B cell (primary cell): Measurements from ENCODE around the gene APOBEC3C. TPM values are rescaled to one million over a fixed set of nuclear protein-coding genes. Genes with fewer than 3 reads are reported as not detected.
A peak's percentile ranks its signal among the peaks of the same experiment; 100 is the strongest.

Experiments used
- ATAC-seq: fragments of 200-7000 bp; cut with Tn5 transposase; one replicate; pipeline ENCODE4 v1.10.0; 2021; ENCODE audit warnings: low read depth, mild to moderate bottlenecking, moderate number of reproducible peaks, moderate library complexity
- CTCF ChIA-PET: fragments of 350-600 bp; sonication (Branson Sonifier 250); formaldehyde crosslinking; loops from one replicate; lab custom pipeline; 2021; ENCODE audit warnings: antibody characterized with exemption, inconsistent platforms; lab: Charles Lee
- POLR2A ChIA-PET: fragments of 350-600 bp; sonication (Branson Sonifier 250); formaldehyde crosslinking; loops from one replicate; lab custom pipeline; 2021; ENCODE audit warnings: antibody characterized with exemption; lab: Charles Lee
- DNase-seq: peaks from one replicate; pipeline ENCODE4 v3.0.0; 2013
- H2AFZ ChIP-seq: 2 replicates; pipeline ENCODE4 v1.6.1; 2012; ENCODE audit warnings: mild to moderate bottlenecking, low read depth, low read length; ENCODE audit not compliant: insufficient read depth, poor library complexity, severe bottlenecking
- H3K27ac ChIP-seq, 2 donors: 1 replicate in 1 of 2; 2 replicates in 1 of 2; pipeline ENCODE4 v1.5.1; 2012 to 2013; ENCODE audit warnings: low read length in 2 of 2, mild to moderate bottlenecking in 2 of 2, moderate library complexity in 1 of 2
- H3K27me3 ChIP-seq, 4 experiments: fragments of 200-600 bp in 1 of 4; sonication (generic) in 1 of 4; replicated peaks in 1 of 4; 1 replicate in 2 of 4; 2 replicates in 2 of 4; pipeline versions ENCODE4 v1.6.1 to v1.7.0; 2013 to 2016; ENCODE audit warnings: low read length in 3 of 4, mild to moderate bottlenecking in 2 of 4, mixed read lengths in 1 of 4, moderate library complexity in 1 of 4; ENCODE audit not compliant: insufficient read depth in 4 of 4, control insufficient read depth in 3 of 4; ENCODE audit errors: control extremely low read depth in 1 of 4
- H3K36me3 ChIP-seq, 2 experiments: replicated peaks in 1 of 2; 1 replicate in 1 of 2; 2 replicates in 1 of 2; pipeline versions ENCODE4 v1.6.1 to v1.7.1; 2013; ENCODE audit warnings: low read length in 1 of 2; ENCODE audit not compliant: insufficient read depth in 2 of 2, control insufficient read depth in 1 of 2; ENCODE audit errors: control extremely low read depth in 1 of 2, extremely low read depth in 1 of 2
- H3K4me1 ChIP-seq, 2 donors: fragments of 200-600 bp in 1 of 2; sonication (generic) in 1 of 2; 1 replicate in 1 of 2; 2 replicates in 1 of 2; pipeline versions ENCODE4 v1.5.1 to v1.6.1; 2013 to 2017; ENCODE audit warnings: low read length in 2 of 2; ENCODE audit not compliant: control insufficient read depth in 2 of 2, insufficient read depth in 2 of 2
- H3K4me2 ChIP-seq: replicated peaks from 2 replicates; pipeline ENCODE3; 2012; ENCODE audit warnings: mild to moderate bottlenecking, low read depth, low read length; ENCODE audit not compliant: poor library complexity, severe bottlenecking
- H3K4me3 ChIP-seq, 5 experiments: fragments of 200-600 bp in 1 of 5; sonication (generic) in 1 of 5; 1 replicate in 3 of 5; 2 replicates in 2 of 5; pipeline versions ENCODE4 v1.5.1 to v1.7.0; 2011 to 2016; ENCODE audit warnings: low read length in 4 of 5, mild to moderate bottlenecking in 4 of 5, low read depth in 2 of 5, control low read depth in 1 of 5, moderate library complexity in 1 of 5; ENCODE audit not compliant: insufficient read depth in 1 of 5; ENCODE audit errors: control extremely low read depth in 1 of 5, extremely low read depth in 1 of 5
- H3K79me2 ChIP-seq: fragments of 200-600 bp; sonication (generic); one replicate; pipeline ENCODE4 v1.6.0; 2016; ENCODE audit warnings: low read length; ENCODE audit not compliant: control insufficient read depth, insufficient read depth
- H3K9ac ChIP-seq: fragments of 200-600 bp; sonication (generic); 2 replicates; pipeline ENCODE4 v1.6.1; 2017; ENCODE audit warnings: mild to moderate bottlenecking, low read length, moderate library complexity
- H3K9me3 ChIP-seq, 3 donors: one replicate each; pipeline versions ENCODE4 v1.6.1 to v1.7.1; 2013; ENCODE audit warnings: low read length in 2 of 3; ENCODE audit not compliant: control insufficient read depth in 2 of 3, insufficient read depth in 1 of 3; ENCODE audit errors: control extremely low read depth in 1 of 3
- H4K20me1 ChIP-seq: 2 replicates; pipeline ENCODE4 v1.6.0; 2012; ENCODE audit warnings: mild to moderate bottlenecking, low read length; ENCODE audit not compliant: insufficient read depth, control insufficient read depth, poor library complexity, severe bottlenecking
- H3K27ac Mint-ChIP-seq: one replicate; pipeline ENCODE4 v1.8.0; 2021; ENCODE audit warnings: mixed read lengths
- H3K27me3 Mint-ChIP-seq: one replicate; pipeline ENCODE4 v1.8.0; 2021; ENCODE audit warnings: mixed read lengths
- H3K4me1 Mint-ChIP-seq: one replicate; pipeline ENCODE4 v1.8.0; 2021; ENCODE audit warnings: mixed read lengths
- H3K4me3 Mint-ChIP-seq: one replicate; pipeline ENCODE4 v1.8.0; 2021; ENCODE audit warnings: mixed read lengths
- H3K9me3 Mint-ChIP-seq: one replicate; pipeline ENCODE4 v1.8.0; 2022; ENCODE audit warnings: mixed read lengths; ENCODE audit not compliant: insufficient read depth
- CTCF ChIP-seq: fragments of 200-600 bp; IDR thresholded peaks from one replicate; pipeline ENCODE4 v1.8.0; 2022; ENCODE audit warnings: antibody characterized with exemption, mild to moderate bottlenecking
- EZH2 ChIP-seq: IDR thresholded peaks from 2 replicates; pipeline ENCODE4 v1.6.1; 2012; ENCODE audit warnings: borderline replicate concordance, low read depth, mild to moderate bottlenecking, moderate library complexity, low read length; ENCODE audit not compliant: insufficient read depth, poor library complexity, severe bottlenecking
- WGBS: methylation state at CpG from one replicate; pipeline ENCODE4 v1.1.5; 2013; ENCODE audit warnings: missing lambda C conversion rate; ENCODE audit not compliant: insufficient coverage; 5-methylcytosine and 5-hydroxymethylcytosine counted together
- intact Hi-C: fragments of 100-400 bp; cut with micrococcal nuclease; formaldehyde crosslinking; loops from one replicate; pipeline ENCODE4 v1.10.0; 2022
- polyA plus RNA-seq: library from polyadenylated mRNA; depleted of rRNA; stranded (reverse); fragments of >200 nt; gene quantifications from 2 replicates; pipeline ENCODE4 v1.2.3, GENCODE V29; 2012
- total RNA-seq, 2 donors: library from RNA; stranded (reverse); fragments of 120-200 nt in 1 of 2; gene quantifications; 1 replicate in 1 of 2; 2 replicates in 1 of 2; pipeline versions ENCODE4 v1.2.3 to v1.2.4, GENCODE V29; 2013 to 2022

Gene APOBEC3C
- total and polyA plus RNA-seq, 2 donors (not counting 1 experiment from before 2014, with no cell fraction given), result 45.5 to 107 TPM

- Mint-ChIP-seq H3K27ac (peak overlapping the region; percentile 73), H3K27me3 (no peaks in the 10 kb centered on the region), H3K4me1 (peaks cover 37% of the 10 kb centered on the region), H3K4me3 (no peak overlapping the region), H3K9me3 (no peaks in the 10 kb centered on the region)
- intact Hi-C loops, result no loop called here
- Histone ChIP-seq H3K27me3 (no peaks in the 10 kb centered on the region), H3K79me2 (peaks cover 38% of the 10 kb centered on the region), H3K4me3 (no peak overlapping the region), H3K36me3 (peaks cover 0 to 22% of the 10 kb centered on the region in 2 experiments), H3K9me3 (no peaks in the 10 kb centered on the region), H3K9ac (no peak overlapping the region), H4K20me1 (peaks cover 16% of the 10 kb centered on the region), H2AFZ (no peak overlapping the region), H3K27ac (no peak overlapping the region), H3K4me2 (no peak overlapping the region), H3K4me1 (peaks cover 8 to 27% of the 10 kb centered on the region in 2 donors)
- WGBS, result 98% methylated on average over 8 of the region's 12 CpGs
- ATAC-seq (no peak), DNase-seq (no peak)
- CTCF ChIA-PET, result interaction anchor here (0.7 to 1.5 kb wide), 2 partner anchors 27 to 62 kb away, joined by 3 read pairs; no protein-coding TSS in a partner anchor
- POLR2A ChIA-PET, result no interaction called here
- TF ChIP-seq CTCF, result no peak
Observed at GRCh38 chr22:39026509-39027150, 12.6 kb downstream of the APOBEC3C start.

GRCh38 chr22:39027717-39028116 lies 13.7 kb downstream of the APOBEC3C start:
- Mint-ChIP-seq H3K27ac (peak overlapping the region; percentile 73), H3K27me3 (no peaks in the 10 kb centered on the region), H3K4me1 (peaks cover 28% of the 10 kb centered on the region), H3K4me3 (no peak overlapping the region), H3K9me3 (no peaks in the 10 kb centered on the region)
- Histone ChIP-seq H2AFZ (no peak overlapping the region), H3K36me3 (peaks cover 0 to 22% of the 10 kb centered on the region in 2 experiments), H3K4me2 (no peak overlapping the region), H3K4me3 (no peak overlapping the region), H3K9me3 (no peaks in the 10 kb centered on the region), H3K27ac (no peak overlapping the region), H3K79me2 (peaks cover 27% of the 10 kb centered on the region), H3K4me1 (peaks cover 0 to 16% of the 10 kb centered on the region in 2 donors), H3K27me3 (no peaks in the 10 kb centered on the region), H3K9ac (no peak overlapping the region), H4K20me1 (peaks cover 16% of the 10 kb centered on the region)
- ChIA-PET POLR2A (no interaction called here), CTCF (interaction anchor here (1.5 to 2.1 kb wide), 2 partner anchors 25 to 26 kb away, joined by 3 to 5 read pairs; no protein-coding TSS in a partner anchor)
- DNase-seq, result no peak
- TF ChIP-seq CTCF (no peak), EZH2 (no peak)
- intact Hi-C loops, result no loop called here
- ATAC-seq, result no peak
- 100% methylated on average over 4 of the region's 4 CpGs for WGBS
